Measurements from ENCODE around the gene PXMP4. TPM values are rescaled to one million over a fixed set of nuclear protein-coding genes. Genes with fewer than 3 reads are reported as not detected.
A peak's percentile ranks its signal among the peaks of the same experiment; 100 is the strongest.

The PXMP4 gene
- total and polyA plus RNA-seq, 9 of the 15 experiments (the other 6 are each of a cell fraction or from before 2014, with no cell fraction given), result 4.8 to 29.1 (median 6.8) TPM

DNA sequence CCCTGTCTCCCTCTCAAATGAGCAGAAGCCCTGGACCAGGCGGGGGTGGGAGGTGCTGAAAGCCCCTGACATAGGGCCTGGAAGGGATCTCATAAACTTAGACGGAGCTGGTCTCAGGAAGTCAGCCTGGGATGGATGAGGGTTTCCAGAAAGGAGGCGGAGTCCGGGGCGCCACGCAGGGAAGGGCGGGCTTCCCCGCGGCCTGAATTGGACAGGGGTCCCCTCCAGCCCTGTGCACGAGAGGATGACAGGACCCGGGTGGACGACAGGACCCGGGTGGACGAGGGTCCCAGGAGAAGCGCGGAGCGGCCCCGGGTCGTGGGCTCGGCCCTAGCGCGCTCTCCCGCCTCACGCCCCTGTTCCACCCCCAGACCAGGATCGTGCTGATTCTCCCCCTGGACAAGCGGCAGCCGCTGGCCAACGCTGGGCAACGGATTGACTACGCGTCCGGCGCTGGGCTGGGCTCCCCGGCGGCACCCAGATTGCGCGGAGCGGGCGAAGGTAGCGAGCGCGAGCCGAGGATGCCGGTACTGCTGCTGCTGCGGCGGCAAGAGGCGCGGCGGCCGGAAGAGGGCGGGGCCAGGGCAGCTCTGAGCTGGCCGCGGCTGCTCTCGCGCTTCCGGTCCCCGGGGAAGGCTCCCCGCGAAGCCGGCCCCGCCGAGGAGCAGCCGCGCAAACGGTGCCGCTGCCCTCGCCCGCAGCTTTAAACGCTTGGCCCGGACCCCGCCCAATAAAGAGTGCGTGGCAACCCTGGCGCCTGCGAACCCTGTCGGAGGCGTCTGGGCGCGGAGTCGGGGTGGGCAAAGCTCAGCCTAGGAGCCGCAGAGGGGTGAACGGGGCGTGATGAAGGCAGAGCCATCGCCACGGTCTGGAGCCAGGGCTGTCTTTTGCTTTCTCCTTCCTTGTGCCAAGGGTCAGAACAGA lies 56.7 kb downstream of the PXMP4 start (continued):
- TF ChIP-seq, protein P1, sequence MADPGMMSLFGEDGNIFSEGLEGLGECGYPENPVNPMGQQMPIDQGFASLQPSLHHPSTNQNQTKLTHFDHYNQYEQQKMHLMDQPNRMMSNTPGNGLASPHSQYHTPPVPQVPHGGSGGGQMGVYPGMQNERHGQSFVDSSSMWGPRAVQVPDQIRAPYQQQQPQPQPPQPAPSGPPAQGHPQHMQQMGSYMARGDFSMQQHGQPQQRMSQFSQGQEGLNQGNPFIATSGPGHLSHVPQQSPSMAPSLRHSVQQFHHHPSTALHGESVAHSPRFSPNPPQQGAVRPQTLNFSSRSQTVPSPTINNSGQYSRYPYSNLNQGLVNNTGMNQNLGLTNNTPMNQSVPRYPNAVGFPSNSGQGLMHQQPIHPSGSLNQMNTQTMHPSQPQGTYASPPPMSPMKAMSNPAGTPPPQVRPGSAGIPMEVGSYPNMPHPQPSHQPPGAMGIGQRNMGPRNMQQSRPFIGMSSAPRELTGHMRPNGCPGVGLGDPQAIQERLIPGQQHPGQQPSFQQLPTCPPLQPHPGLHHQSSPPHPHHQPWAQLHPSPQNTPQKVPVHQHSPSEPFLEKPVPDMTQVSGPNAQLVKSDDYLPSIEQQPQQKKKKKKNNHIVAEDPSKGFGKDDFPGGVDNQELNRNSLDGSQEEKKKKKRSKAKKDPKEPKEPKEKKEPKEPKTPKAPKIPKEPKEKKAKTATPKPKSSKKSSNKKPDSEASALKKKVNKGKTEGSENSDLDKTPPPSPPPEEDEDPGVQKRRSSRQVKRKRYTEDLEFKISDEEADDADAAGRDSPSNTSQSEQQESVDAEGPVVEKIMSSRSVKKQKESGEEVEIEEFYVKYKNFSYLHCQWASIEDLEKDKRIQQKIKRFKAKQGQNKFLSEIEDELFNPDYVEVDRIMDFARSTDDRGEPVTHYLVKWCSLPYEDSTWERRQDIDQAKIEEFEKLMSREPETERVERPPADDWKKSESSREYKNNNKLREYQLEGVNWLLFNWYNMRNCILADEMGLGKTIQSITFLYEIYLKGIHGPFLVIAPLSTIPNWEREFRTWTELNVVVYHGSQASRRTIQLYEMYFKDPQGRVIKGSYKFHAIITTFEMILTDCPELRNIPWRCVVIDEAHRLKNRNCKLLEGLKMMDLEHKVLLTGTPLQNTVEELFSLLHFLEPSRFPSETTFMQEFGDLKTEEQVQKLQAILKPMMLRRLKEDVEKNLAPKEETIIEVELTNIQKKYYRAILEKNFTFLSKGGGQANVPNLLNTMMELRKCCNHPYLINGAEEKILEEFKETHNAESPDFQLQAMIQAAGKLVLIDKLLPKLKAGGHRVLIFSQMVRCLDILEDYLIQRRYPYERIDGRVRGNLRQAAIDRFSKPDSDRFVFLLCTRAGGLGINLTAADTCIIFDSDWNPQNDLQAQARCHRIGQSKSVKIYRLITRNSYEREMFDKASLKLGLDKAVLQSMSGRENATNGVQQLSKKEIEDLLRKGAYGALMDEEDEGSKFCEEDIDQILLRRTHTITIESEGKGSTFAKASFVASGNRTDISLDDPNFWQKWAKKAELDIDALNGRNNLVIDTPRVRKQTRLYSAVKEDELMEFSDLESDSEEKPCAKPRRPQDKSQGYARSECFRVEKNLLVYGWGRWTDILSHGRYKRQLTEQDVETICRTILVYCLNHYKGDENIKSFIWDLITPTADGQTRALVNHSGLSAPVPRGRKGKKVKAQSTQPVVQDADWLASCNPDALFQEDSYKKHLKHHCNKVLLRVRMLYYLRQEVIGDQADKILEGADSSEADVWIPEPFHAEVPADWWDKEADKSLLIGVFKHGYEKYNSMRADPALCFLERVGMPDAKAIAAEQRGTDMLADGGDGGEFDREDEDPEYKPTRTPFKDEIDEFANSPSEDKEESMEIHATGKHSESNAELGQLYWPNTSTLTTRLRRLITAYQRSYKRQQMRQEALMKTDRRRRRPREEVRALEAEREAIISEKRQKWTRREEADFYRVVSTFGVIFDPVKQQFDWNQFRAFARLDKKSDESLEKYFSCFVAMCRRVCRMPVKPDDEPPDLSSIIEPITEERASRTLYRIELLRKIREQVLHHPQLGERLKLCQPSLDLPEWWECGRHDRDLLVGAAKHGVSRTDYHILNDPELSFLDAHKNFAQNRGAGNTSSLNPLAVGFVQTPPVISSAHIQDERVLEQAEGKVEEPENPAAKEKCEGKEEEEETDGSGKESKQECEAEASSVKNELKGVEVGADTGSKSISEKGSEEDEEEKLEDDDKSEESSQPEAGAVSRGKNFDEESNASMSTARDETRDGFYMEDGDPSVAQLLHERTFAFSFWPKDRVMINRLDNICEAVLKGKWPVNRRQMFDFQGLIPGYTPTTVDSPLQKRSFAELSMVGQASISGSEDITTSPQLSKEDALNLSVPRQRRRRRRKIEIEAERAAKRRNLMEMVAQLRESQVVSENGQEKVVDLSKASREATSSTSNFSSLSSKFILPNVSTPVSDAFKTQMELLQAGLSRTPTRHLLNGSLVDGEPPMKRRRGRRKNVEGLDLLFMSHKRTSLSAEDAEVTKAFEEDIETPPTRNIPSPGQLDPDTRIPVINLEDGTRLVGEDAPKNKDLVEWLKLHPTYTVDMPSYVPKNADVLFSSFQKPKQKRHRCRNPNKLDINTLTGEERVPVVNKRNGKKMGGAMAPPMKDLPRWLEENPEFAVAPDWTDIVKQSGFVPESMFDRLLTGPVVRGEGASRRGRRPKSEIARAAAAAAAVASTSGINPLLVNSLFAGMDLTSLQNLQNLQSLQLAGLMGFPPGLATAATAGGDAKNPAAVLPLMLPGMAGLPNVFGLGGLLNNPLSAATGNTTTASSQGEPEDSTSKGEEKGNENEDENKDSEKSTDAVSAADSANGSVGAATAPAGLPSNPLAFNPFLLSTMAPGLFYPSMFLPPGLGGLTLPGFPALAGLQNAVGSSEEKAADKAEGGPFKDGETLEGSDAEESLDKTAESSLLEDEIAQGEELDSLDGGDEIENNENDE (IDR thresholded peaks at IDR 0.05; ENCODE audit: low read depth, low read length), result no peak
- no peak for TF ChIP-seq ZNF121 (CRISPR knock-in tag; conservative IDR thresholded peaks at IDR 0.05)
- TF ChIP-seq, protein P2, sequence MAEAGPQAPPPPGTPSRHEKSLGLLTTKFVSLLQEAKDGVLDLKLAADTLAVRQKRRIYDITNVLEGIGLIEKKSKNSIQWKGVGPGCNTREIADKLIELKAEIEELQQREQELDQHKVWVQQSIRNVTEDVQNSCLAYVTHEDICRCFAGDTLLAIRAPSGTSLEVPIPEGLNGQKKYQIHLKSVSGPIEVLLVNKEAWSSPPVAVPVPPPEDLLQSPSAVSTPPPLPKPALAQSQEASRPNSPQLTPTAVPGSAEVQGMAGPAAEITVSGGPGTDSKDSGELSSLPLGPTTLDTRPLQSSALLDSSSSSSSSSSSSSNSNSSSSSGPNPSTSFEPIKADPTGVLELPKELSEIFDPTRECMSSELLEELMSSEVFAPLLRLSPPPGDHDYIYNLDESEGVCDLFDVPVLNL (CRISPR knock-in tag; IDR thresholded peaks at IDR 0.05; ENCODE audit: low read depth), result no peak
- peak; percentile 55; the same call in 1 of the 2 replicates for TF ChIP-seq POLR2AphosphoS5 (IDR thresholded peaks at IDR 0.05; ENCODE audit: control insufficient read depth, insufficient read depth, low read depth, low read length)
- TF ChIP-seq, protein P3, sequence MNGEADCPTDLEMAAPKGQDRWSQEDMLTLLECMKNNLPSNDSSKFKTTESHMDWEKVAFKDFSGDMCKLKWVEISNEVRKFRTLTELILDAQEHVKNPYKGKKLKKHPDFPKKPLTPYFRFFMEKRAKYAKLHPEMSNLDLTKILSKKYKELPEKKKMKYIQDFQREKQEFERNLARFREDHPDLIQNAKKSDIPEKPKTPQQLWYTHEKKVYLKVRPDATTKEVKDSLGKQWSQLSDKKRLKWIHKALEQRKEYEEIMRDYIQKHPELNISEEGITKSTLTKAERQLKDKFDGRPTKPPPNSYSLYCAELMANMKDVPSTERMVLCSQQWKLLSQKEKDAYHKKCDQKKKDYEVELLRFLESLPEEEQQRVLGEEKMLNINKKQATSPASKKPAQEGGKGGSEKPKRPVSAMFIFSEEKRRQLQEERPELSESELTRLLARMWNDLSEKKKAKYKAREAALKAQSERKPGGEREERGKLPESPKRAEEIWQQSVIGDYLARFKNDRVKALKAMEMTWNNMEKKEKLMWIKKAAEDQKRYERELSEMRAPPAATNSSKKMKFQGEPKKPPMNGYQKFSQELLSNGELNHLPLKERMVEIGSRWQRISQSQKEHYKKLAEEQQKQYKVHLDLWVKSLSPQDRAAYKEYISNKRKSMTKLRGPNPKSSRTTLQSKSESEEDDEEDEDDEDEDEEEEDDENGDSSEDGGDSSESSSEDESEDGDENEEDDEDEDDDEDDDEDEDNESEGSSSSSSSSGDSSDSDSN (IDR thresholded peaks at IDR 0.05; ENCODE audit: borderline replicate concordance in 1 of 2, low read depth in 2 of 2, low read length in 2 of 2), result peak; percentile 79 to 87
- no peak for TF ChIP-seq MCM7 (IDR thresholded peaks at IDR 0.05)
- no peak for TF ChIP-seq ZNF384 (IDR thresholded peaks at IDR 0.05; ENCODE audit: low read depth, low read length)
- no peak for TF ChIP-seq NFIX (CRISPR knock-in tag; IDR thresholded peaks at IDR 0.05; ENCODE audit: low read depth)
- peak; percentile 92 for TF ChIP-seq GABPB1 (CRISPR knock-in tag; IDR thresholded peaks at IDR 0.05)
- no peak for TF ChIP-seq ZFP30 (CRISPR knock-in tag; IDR thresholded peaks at IDR 0.05; ENCODE audit: borderline replicate concordance)
- peak; percentile 68; the same call in 1 of the 2 replicates for TF ChIP-seq ELF2 (CRISPR knock-in tag; IDR thresholded peaks at IDR 0.05)
